GM12865 (cell line): ENCODE data around the gene MRPS6.
A peak's percentile ranks its signal among the peaks of the same experiment; 100 is the strongest.

ENCODE experiments used
- DNase-seq: peaks from one replicate; pipeline ENCODE4 v3.0.0; 2010; ENCODE audit warnings: low read depth
- H3K4me3 ChIP-seq: 2 replicates; pipeline ENCODE4 v1.5.1; 2011; ENCODE audit warnings: mild to moderate bottlenecking, low read depth, low read length, control low read depth
- CTCF ChIP-seq: IDR thresholded peaks from 2 replicates; pipeline ENCODE4 v1.5.1; 2011; ENCODE audit warnings: low read length, control low read depth, low read depth, inconsistent platforms; ENCODE audit not compliant: insufficient read depth; ENCODE audit errors: missing control alignments

Gene MRPS6

DNA sequence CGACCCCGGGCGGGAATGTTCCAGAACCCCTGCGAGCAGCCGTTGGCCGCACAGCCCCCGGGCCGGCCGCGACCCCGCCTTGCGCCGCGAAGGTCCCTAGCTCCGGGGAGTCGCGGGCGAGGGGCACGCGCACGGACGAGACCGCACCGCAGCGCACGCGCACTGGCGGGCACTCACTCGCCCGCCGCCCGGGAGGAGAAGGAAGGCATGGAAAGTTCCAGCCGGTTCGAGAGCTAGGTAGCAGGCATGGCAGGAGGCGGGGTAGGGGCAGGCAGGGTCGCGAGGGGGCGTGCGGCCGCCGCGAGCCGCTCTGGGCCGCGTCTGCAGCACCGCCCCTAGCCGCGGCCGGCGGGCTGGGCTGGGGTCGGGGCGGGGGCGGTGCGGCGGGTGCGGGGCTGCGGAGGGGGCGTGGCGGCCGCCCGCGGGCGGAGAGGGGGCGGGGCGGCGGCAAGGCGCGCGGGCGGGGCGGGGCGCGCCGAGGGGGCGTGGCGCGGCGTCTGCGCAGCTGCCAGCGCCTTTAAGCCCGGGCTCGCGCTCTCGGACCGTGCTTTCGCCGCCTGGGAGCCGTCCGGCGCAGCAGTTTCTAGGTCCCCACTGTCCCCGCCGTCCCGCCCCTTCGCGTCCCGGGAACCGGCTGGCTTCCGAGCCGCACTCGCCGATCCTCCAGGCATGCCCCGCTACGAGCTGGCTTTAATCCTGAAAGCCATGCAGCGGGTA is at the start of gene MRPS6, which contains the start of gene SLC5A3:
Gene MRPS6, plus strand, starts transcription at position 547 of the 717 bp plus-strand sequence. Its CDS starts 123 bp downstream, at position 670.
Gene SLC5A3, plus strand, starts transcription at position 547 of the 717 bp plus-strand sequence. CDS start 21,621 bp downstream, outside the sequence.
- peak within 1 kb of the TSS; percentile 95 for H3K4me3 ChIP-seq
- peak; percentile 93 for DNase-seq
- no peak for TF ChIP-seq CTCF

GRCh38 chr21:34023691-34024373 is 49.5 kb upstream of the MRPS6 start:
- DNase-seq = no peak
- TF ChIP-seq CTCF = no peak
- H3K4me3 ChIP-seq = no peak overlapping the region

DNA sequence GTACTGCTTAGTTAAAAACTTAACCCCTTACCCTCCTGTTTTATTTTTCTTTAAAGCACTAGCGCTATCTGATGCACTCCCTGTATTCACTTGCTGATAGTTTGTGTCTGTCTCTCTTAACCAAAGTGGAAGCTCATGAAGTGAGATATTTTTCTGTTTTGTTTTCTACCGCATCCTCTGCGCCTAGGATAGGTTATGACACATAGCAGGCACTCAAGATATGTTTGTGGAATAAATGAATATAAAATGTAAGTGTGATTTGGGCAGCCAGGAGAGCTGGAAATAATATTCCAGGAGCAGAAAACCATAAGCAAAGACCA is 49.0 kb upstream of the MRPS6 start:
- no peak for DNase-seq
- TF ChIP-seq CTCF = no peak
- no peak overlapping the region for H3K4me3 ChIP-seq

- no peak for TF ChIP-seq CTCF
- H3K4me3 ChIP-seq = no peak overlapping the region
- no peak for DNase-seq
These were observed 45.5 kb upstream of the MRPS6 start for GRCh38 chr21:34027721-34028461.

- peak; percentile 89 for DNase-seq
- no peak for TF ChIP-seq CTCF
- peak overlapping the region; percentile 34; the same call in 1 of the 2 replicates for H3K4me3 ChIP-seq
These were observed 43.4 kb upstream of the MRPS6 start for GRCh38 chr21:34029743-34030528.

DNA sequence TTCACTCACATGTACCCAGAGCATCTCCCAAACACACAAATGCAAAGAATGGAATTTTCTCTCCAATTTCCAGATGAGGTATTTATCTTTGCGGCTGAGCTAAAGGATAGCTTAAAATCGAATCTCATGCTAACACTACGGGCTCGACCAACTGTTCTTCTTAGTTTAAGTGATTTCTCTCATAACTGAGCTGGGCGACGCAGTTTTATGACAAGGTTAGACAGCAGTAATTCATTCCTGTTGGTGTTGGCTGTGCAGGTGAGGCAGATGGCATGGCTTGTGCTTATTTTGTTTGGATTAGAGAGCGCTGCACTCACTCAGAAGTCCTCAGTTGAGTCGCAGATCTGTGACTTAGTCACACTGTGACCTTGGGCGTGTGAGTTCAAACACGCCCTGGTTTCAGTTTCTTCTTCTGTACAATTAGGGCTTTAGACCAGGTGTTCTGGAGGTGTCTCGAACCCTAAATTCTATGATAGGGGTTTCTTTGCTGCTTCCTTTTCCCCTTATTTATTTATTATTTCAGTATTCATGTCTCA is 41.5 kb upstream of the MRPS6 start:
- DNase-seq = peak; percentile 65
- H3K4me3 ChIP-seq = no peak overlapping the region
- no peak for TF ChIP-seq CTCF
